Right lobe of liver (tissue), 4 donors: ENCODE measurements around the gene ADCY5.

ENCODE experiments used
- POLR2A ChIP-seq: fragments of 450-650 bp; IDR thresholded peaks from one replicate; pipeline ENCODE4 v1.6.1; 2017; ENCODE audit warnings: antibody characterized with exemption, mild to moderate bottlenecking
- TF ChIP-seq, protein P1 (sequence below), 4 donors: fragments of 200-600 bp in 3 of 4; fragments of 450-650 bp in 1 of 4; IDR thresholded peaks; one replicate each; pipeline versions ENCODE4 v1.5.1 to v1.8.0; 2016 to 2022; ENCODE audit warnings: antibody characterized with exemption in 4 of 4, mild to moderate bottlenecking in 2 of 4
- donor health status: DM: no; HTN: no; CAD: no.
- donor health status: DM: no; HTN: no; CAD: no.
- donor health status: DM: no; HTN: yes; CAD: no.

DNA sequence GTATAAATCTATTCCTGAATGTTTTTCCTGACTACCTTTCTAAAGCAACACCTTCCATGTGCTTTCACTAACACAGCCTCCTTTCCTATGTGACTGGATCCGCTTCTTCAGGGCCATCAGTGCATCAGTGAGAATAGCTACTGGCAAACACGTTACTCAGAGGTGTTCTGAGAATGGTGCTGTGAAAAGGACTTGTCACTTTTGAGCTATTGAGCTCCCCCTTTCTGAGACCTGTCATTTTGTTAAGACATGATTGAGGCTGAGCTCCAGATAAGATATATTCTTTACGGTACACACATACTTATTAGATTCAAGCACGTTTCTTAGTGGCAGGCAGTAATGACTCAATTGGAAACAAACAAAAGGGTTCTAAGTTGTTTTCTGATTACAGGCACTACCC lies 45.0 kb upstream of the ADCY5 start:
- TF ChIP-seq POLR2A, result no peak
- TF ChIP-seq, protein P1, sequence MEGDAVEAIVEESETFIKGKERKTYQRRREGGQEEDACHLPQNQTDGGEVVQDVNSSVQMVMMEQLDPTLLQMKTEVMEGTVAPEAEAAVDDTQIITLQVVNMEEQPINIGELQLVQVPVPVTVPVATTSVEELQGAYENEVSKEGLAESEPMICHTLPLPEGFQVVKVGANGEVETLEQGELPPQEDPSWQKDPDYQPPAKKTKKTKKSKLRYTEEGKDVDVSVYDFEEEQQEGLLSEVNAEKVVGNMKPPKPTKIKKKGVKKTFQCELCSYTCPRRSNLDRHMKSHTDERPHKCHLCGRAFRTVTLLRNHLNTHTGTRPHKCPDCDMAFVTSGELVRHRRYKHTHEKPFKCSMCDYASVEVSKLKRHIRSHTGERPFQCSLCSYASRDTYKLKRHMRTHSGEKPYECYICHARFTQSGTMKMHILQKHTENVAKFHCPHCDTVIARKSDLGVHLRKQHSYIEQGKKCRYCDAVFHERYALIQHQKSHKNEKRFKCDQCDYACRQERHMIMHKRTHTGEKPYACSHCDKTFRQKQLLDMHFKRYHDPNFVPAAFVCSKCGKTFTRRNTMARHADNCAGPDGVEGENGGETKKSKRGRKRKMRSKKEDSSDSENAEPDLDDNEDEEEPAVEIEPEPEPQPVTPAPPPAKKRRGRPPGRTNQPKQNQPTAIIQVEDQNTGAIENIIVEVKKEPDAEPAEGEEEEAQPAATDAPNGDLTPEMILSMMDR (IDR thresholded peaks at IDR 0.05), result no peak
